MM.1S (cell line): ENCODE results near the gene RDH14.

Source experiments
- DNase-seq: peaks from one replicate; pipeline ENCODE4 v3.0.0-alpha.2; 2015
- H2AFZ ChIP-seq: fragments of 300-600 bp; sonication (generic); 2 replicates; pipeline ENCODE4 v1.6.0; 2016; ENCODE audit warnings: antibody characterized with exemption, low read length
- H3F3A ChIP-seq: fragments of 300-600 bp; sonication (generic); 2 replicates; pipeline ENCODE4 v1.6.1; 2016; ENCODE audit warnings: mild to moderate bottlenecking, antibody characterized with exemption, low read length, moderate library complexity, mixed read lengths; ENCODE audit not compliant: insufficient read depth
- H3K27ac ChIP-seq: fragments of 300-600 bp; sonication (generic); 2 replicates; pipeline ENCODE4 v1.5.1; 2016; ENCODE audit warnings: mild to moderate bottlenecking, low read length
- H3K27me3 ChIP-seq: fragments of 300-600 bp; sonication (generic); replicated peaks from 2 replicates; pipeline ENCODE4 v1.6.0; 2016; ENCODE audit warnings: low read length; ENCODE audit not compliant: insufficient read depth
- H3K36me3 ChIP-seq: fragments of 300-600 bp; sonication (generic); replicated peaks from 2 replicates; pipeline ENCODE4 v1.6.1; 2016; ENCODE audit warnings: mild to moderate bottlenecking, low read length, mixed read lengths; ENCODE audit not compliant: insufficient read depth
- H3K4me1 ChIP-seq: fragments of 300-600 bp; sonication (generic); 2 replicates; pipeline ENCODE4 v1.6.1; 2016; ENCODE audit warnings: low read length, mixed read lengths
- H3K4me2 ChIP-seq: fragments of 300-600 bp; sonication (generic); 2 replicates; pipeline ENCODE4 v1.6.0; 2016; ENCODE audit warnings: low read depth, low read length
- H3K4me3 ChIP-seq: fragments of 300-600 bp; sonication (generic); 2 replicates; pipeline ENCODE4 v1.5.1; 2016; ENCODE audit warnings: low read length, mixed read lengths
- H3K79me2 ChIP-seq: fragments of 300-600 bp; sonication (generic); 2 replicates; pipeline ENCODE4 v1.6.1; 2016; ENCODE audit warnings: mixed run types, low read length, mixed read lengths
- H3K9ac ChIP-seq: fragments of 300-600 bp; sonication (generic); 2 replicates; pipeline ENCODE4 v1.6.1; 2016; ENCODE audit warnings: low read length, mixed read lengths
- H3K9me2 ChIP-seq: fragments of 300-600 bp; sonication (generic); replicated peaks from 2 replicates; pipeline ENCODE4 v1.6.1; 2016; ENCODE audit warnings: mild to moderate bottlenecking, low read length, mixed read lengths; ENCODE audit not compliant: insufficient read depth
- H3K9me3 ChIP-seq: fragments of 300-600 bp; sonication (generic); replicated peaks from 2 replicates; pipeline ENCODE4 v1.6.1; 2016; ENCODE audit warnings: mild to moderate bottlenecking, low read length, mixed read lengths; ENCODE audit not compliant: insufficient read depth
- H4K20me1 ChIP-seq: fragments of 300-600 bp; sonication (generic); 2 replicates; pipeline ENCODE4 v1.6.1; 2016; ENCODE audit warnings: mild to moderate bottlenecking, low read length, moderate library complexity, mixed read lengths; ENCODE audit not compliant: insufficient read depth
- EZH2 ChIP-seq: fragments of 300-600 bp; sonication (generic); optimal IDR thresholded peaks from 2 replicates; pipeline ENCODE3; 2017; ENCODE audit warnings: low read depth, mild to moderate bottlenecking, antibody characterized with exemption, low read length, mixed read lengths
- EZH2phosphoT487 ChIP-seq: fragments of 300-600 bp; sonication (generic); IDR thresholded peaks from 2 replicates; pipeline ENCODE4 v1.6.1; 2018; ENCODE audit warnings: antibody characterized with exemption, low read length
- TF ChIP-seq, protein P1 (sequence below): fragments of 300-600 bp; sonication (generic); IDR thresholded peaks from 2 replicates; pipeline ENCODE4 v1.5.1; 2016; ENCODE audit warnings: antibody characterized with exemption, low read length, mixed read lengths

Gene RDH14

DNA sequence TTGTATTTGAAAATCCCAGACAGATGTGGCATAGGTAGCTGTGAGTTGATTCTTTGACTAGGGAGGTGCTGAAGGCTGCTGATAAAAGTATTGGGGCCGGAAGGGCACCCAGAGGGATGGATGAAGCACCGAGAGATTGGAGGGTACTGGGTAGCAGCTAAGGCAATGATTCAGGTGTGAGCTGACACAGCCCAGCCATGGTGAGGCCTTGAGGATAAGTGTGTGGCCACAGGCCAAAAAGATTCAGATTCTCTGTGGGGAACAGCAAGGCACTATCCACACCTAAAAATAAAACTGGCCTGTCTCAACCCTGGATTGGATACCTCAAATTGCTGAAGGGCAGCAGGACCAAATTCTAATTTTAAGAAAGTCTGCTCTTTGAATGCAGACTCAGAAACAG lies 35.2 kb downstream of the RDH14 start:
- Histone ChIP-seq H3K36me3 (no peaks in the 10 kb centered on the region), H3K4me1 (no peaks in the 10 kb centered on the region), H2AFZ (no peak overlapping the region), H3K9me2 (no peaks in the 10 kb centered on the region), H4K20me1 (no peaks in the 10 kb centered on the region), H3K9ac (no peak overlapping the region), H3K27me3 (no peaks in the 10 kb centered on the region), H3K79me2 (no peaks in the 10 kb centered on the region), H3F3A (no peaks in the 10 kb centered on the region), H3K9me3 (no peaks in the 10 kb centered on the region), H3K27ac (no peak overlapping the region), H3K4me3 (no peak overlapping the region), H3K4me2 (no peak overlapping the region)
- no peak for DNase-seq
- no peak for TF ChIP-seq EZH2
- TF ChIP-seq, protein P1, sequence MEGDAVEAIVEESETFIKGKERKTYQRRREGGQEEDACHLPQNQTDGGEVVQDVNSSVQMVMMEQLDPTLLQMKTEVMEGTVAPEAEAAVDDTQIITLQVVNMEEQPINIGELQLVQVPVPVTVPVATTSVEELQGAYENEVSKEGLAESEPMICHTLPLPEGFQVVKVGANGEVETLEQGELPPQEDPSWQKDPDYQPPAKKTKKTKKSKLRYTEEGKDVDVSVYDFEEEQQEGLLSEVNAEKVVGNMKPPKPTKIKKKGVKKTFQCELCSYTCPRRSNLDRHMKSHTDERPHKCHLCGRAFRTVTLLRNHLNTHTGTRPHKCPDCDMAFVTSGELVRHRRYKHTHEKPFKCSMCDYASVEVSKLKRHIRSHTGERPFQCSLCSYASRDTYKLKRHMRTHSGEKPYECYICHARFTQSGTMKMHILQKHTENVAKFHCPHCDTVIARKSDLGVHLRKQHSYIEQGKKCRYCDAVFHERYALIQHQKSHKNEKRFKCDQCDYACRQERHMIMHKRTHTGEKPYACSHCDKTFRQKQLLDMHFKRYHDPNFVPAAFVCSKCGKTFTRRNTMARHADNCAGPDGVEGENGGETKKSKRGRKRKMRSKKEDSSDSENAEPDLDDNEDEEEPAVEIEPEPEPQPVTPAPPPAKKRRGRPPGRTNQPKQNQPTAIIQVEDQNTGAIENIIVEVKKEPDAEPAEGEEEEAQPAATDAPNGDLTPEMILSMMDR: no peak
- no peak for TF ChIP-seq EZH2phosphoT487

DNA sequence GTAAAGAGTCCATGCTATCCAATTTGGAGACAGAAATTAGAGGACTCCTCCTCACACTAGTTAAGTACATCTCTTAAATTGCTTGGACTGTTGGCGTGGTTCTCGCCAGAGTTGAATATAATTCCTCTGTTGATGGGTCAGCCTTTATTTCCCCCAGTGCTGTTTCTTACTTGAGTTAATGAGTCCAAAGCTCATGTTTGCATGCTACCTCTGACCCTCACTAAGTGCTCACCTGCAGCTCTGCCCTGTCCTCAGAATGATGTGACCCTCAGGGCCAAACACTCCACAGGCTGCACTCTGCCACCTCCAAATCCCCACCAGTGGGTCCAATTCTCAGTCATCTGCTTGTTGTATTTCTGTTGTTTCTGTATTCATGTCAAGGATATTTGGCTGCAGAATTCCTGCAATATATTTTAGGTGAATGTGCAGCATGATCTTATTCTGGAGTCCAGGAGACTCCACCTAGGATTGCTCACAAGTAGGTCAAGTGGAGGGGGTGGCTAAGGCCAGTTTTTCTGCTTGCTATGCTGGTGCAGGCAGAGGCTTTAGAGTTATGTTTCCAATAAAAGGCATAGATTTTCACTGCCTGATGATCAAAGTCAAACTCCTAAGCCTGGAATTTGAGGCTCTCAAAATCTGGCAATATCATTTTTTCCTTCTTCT lies 37.8 kb downstream of the RDH14 start:
- Histone ChIP-seq H3K79me2 (no peaks in the 10 kb centered on the region), H3K27me3 (no peaks in the 10 kb centered on the region), H3K4me2 (no peak overlapping the region), H3F3A (no peaks in the 10 kb centered on the region), H3K4me1 (no peaks in the 10 kb centered on the region), H4K20me1 (no peaks in the 10 kb centered on the region), H3K9me2 (no peaks in the 10 kb centered on the region), H3K4me3 (no peak overlapping the region), H2AFZ (no peak overlapping the region), H3K9ac (no peak overlapping the region), H3K9me3 (no peaks in the 10 kb centered on the region), H3K36me3 (no peaks in the 10 kb centered on the region), H3K27ac (no peak overlapping the region)
- no peak for DNase-seq
- TF ChIP-seq EZH2 (no peak), EZH2phosphoT487 (no peak)
- TF ChIP-seq, protein P1: no peak

DNA sequence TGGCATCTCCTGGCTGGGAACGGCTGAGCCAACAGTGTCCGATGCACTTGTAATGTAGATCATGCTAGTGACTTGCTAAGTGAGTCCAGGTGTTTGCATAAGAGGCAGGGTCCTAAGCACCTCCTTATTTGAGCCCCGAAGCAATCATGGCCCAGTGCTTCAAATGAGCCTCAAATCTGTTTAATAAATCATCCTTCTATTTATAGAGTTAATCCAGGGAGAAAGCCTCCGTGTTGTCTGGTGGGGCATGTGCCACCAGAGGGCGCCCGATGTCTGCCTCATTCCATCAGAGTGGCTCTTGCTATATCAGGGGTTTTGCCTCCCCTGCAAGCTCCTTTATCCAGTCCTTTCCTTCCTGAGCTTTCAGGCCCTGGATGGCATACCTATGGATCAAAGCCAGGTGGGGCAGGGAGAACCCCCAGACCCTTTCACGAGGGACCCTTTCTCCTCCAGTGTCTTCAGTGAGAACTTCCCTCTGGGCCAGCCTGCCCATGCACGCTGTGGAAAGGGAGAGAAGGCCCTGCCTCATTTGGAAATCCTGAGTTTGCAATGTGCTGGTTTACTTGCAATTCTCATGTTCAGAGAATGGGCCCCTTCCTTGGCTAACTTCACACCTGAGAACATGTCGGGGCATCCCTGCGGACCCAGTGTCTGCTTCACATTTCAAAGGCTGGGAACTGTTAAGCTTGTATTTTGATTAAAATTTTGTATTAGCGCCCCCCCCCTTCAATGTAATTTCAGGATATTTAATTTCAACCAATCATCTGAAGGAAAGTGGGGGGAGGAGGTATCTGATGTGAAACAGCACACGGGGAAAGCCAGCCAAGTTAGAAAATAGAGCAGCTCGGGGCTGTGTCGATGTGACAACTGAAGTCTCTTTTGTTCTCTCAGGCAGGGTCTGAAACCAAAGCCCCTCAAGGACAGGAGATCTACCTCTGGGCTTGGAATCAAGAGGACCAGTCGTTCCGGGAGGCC lies 39.7 kb downstream of the RDH14 start:
- H3K9ac ChIP-seq: no peak overlapping the region

More for the DNA sequence above, 39.7 kb downstream of the RDH14 start:
- Histone ChIP-seq H3K79me2 (no peaks in the 10 kb centered on the region), H3K9me2 (no peaks in the 10 kb centered on the region), H3K9me3 (no peaks in the 10 kb centered on the region), H3K4me1 (no peaks in the 10 kb centered on the region), H3K27ac (no peak overlapping the region), H3K36me3 (no peaks in the 10 kb centered on the region), H3F3A (no peaks in the 10 kb centered on the region), H2AFZ (no peak overlapping the region), H3K4me3 (no peak overlapping the region), H3K4me2 (no peak overlapping the region), H4K20me1 (no peaks in the 10 kb centered on the region), H3K27me3 (no peaks in the 10 kb centered on the region)
- no peak for TF ChIP-seq EZH2phosphoT487
- TF ChIP-seq, protein P1: peak; percentile 91
- peak; percentile 54 for DNase-seq
